Activated CD4-positive, alpha-beta memory T cell treated with anti-CD3 and anti-CD28 coated beads for 36 hours (primary cell): Measurements from ENCODE around the gene CAPZA1. TPM values are rescaled to one million over a fixed set of nuclear protein-coding genes. Genes with fewer than 3 reads are reported as not detected.

ENCODE experiments used
- CTCF ChIA-PET: fragments of 350-600 bp; sonication (Branson Sonifier 250); formaldehyde crosslinking; loops from one replicate; lab custom pipeline; 2021; ENCODE audit warnings: antibody characterized with exemption, inconsistent platforms; lab: Charles Lee
- POLR2A ChIA-PET: fragments of 350-600 bp; sonication (Branson Sonifier 250); formaldehyde crosslinking; loops from one replicate; lab custom pipeline; 2021; ENCODE audit warnings: antibody characterized with exemption; lab: Charles Lee
- DNase-seq: peaks from one replicate; pipeline ENCODE4 v3.0.0-alpha.2; 2020
- H3K27ac Mint-ChIP-seq: one replicate; pipeline ENCODE4 v1.8.0; 2021; ENCODE audit warnings: mixed read lengths
- H3K27me3 Mint-ChIP-seq: one replicate; pipeline ENCODE4 v1.8.0; 2021; ENCODE audit warnings: mixed read lengths
- H3K36me3 Mint-ChIP-seq: one replicate; pipeline ENCODE4 v1.8.0; 2021; ENCODE audit warnings: mixed read lengths
- H3K4me1 Mint-ChIP-seq: one replicate; pipeline ENCODE4 v1.8.0; 2021; ENCODE audit warnings: low read depth, mixed read lengths
- H3K4me3 Mint-ChIP-seq: one replicate; pipeline ENCODE4 v1.8.0; 2021; ENCODE audit warnings: mild to moderate bottlenecking, mixed read lengths
- H3K9me3 Mint-ChIP-seq: one replicate; pipeline ENCODE4 v1.8.0; 2021; ENCODE audit warnings: mixed read lengths
- intact Hi-C: fragments of 100-400 bp; cut with micrococcal nuclease; formaldehyde crosslinking; loops from one replicate; pipeline ENCODE4 v1.15.1; 2023
- total RNA-seq, 2 experiments: library from RNA; stranded (reverse); gene quantifications; one replicate each; pipeline ENCODE4 v1.2.3, GENCODE V29; 2021

Gene CAPZA1
- total RNA-seq, 2 experiments from 2014 or later: 261 to 274 TPM

DNA sequence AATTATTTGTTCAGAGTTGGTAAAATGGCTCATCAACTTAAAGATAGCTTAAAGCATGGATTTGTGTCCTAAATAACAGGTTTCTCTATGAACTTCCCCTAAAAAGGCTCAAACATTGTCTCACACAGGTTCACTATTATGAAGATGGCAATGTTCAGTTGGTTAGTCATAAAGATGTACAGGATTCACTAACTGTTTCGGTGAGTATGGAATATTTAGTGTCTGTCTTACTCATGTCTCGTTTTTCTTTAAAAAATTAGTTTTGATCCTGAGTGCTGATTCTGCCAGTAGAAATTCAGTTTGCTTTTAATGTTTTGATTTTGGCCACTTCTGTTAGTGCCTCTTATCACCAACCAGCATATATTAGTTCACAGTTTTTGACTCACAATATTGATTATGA, 47.3 kb downstream of the CAPZA1 start:
- Mint-ChIP-seq H3K4me1 (peaks cover 37% of the 10 kb centered on the region), H3K4me3 (no peak overlapping the region), H3K36me3 (peaks cover 77% of the 10 kb centered on the region), H3K9me3 (no peaks in the 10 kb centered on the region), H3K27ac (peak overlapping the region; percentile 76), H3K27me3 (no peaks in the 10 kb centered on the region)
- no peak for DNase-seq
- ChIA-PET CTCF (no interaction called here), POLR2A (no interaction called here)
- intact Hi-C loops: loop anchor here (2.0 kb wide), 1 partner anchor 38 kb away; no protein-coding TSS in a partner anchor

GRCh38 chr1:112672009-112672408, 52.4 kb downstream of the CAPZA1 start:
- Mint-ChIP-seq H3K36me3 (peaks cover 54% of the 10 kb centered on the region), H3K27ac (no peak overlapping the region), H3K4me1 (peaks cover 52% of the 10 kb centered on the region), H3K27me3 (no peaks in the 10 kb centered on the region), H3K4me3 (no peak overlapping the region), H3K9me3 (no peaks in the 10 kb centered on the region)
- ChIA-PET POLR2A (interaction anchor here (0.5 to 1.1 kb wide), 2 partner anchors 36 to 50 kb away, joined by 4 to 5 read pairs; no protein-coding TSS in a partner anchor), CTCF (interaction anchor here (1.3 to 2.4 kb wide), 3 partner anchors 38 to 281 kb away, joined by 3 to 6 read pairs (median 4); no protein-coding TSS in a partner anchor)
- DNase-seq: no peak
- intact Hi-C loops: loop anchor here (10.0 kb wide), 1 partner anchor 167 kb away; the partner anchor contains the start of gene WNT2B

- H3K9me3 Mint-ChIP-seq: no peaks in the 10 kb centered on the region
- H3K27me3 Mint-ChIP-seq: no peaks in the 10 kb centered on the region
- DNase-seq: no peak
- intact Hi-C loops: loop anchor here (10.0 kb wide), 1 partner anchor 168 kb away; the partner anchor contains the start of gene WNT2B
- POLR2A ChIA-PET: interaction anchor here (1.1 to 3.2 kb wide), 3 partner anchors 36 to 55 kb away, joined by 5 to 24 read pairs (median 15); partner anchors contain the start of genes CAPZA1 and ST7L
- peaks cover 48% of the 10 kb centered on the region for H3K36me3 Mint-ChIP-seq
- H3K27ac Mint-ChIP-seq: no peak overlapping the region
- H3K4me1 Mint-ChIP-seq: peaks cover 52% of the 10 kb centered on the region
- CTCF ChIA-PET: interaction anchor here (0.7 to 3.0 kb wide), 7 partner anchors 12 to 282 kb away, joined by 3 to 15 read pairs (median 4); no protein-coding TSS in a partner anchor
- H3K4me3 Mint-ChIP-seq: no peak overlapping the region
Observed at GRCh38 chr1:112672842-112673241, 53.2 kb downstream of the CAPZA1 start.

DNA sequence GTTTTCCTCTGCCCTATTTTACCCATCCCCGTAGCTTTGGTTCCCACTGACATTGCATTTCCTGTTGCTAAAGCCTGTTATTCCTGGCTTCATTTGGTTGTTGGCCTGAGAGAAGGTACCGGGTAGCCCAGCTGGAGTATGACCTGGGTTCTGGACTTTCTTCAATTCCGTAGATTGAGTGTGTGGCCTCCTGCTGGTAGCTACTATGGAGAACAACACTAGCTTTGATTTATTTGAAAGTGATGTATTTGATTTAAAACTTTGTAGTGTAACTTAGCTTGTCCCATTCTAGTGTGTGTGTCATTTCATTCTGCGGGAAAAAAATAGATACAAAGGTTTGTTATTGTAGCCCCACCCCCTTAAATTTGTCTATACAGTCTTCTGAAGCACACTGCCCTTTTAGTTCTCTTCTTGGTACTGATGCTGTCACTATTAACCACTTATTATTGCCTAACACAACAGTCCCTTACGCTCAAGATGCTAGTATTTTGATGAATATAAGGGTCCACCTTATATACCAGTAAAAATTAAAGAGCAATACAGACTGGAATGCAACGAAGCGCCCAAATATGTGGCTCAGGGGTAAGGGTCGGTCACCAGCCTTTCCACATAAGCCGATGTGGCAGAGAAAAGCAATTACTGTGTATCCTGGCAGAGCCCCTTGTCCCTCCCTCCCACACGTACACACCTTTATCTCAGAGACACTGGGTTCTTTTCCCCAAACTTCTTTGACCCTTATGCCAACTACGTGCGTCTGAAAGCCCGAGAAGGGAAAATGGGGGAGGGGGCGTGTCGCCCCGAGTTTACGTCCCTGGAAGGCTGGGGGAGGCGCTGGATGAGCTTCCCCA, 54.2 kb downstream of the CAPZA1 start:
- peak; percentile 14 for DNase-seq
- POLR2A ChIA-PET: interaction anchor here (1.0 to 3.2 kb wide), 8 partner anchors 19 to 282 kb away, joined by 3 to 24 read pairs (median 4); partner anchors contain the start of genes CAPZA1, RHOC, SLC16A1 and ST7L

DNA sequence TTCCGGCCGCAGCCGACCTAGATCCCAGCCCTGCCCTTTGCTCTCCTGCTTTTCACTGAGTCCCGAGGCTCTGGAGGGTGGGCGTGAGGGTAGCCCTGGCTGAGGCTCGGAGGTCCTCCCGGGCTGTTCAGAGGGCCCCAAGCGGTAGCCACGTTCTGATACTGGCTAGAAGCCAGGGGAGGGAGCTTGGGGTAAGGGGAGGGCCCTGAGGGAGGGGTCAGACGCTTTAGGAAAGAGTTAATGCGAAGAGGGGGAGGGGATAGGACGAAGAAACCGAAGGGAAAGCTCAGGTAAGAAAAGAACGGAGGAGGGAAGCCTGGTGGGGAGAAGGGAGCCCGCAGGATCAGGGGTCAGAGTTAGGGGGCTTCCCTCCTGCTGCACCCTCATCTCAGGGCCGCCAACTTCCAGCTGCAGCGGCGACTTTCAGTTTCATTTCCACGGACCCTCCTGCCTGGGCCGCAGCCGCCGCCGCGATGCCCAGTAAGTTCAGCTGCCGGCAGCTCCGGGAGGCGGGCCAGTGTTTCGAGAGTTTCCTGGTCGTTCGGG, 54.9 kb downstream of the CAPZA1 start, which contains the start of gene MOV10:
TSS of gene MOV10 (plus strand) at position 220 of the 546 bp plus-strand sequence. CDS start at position 474, 254 bp downstream.
- Mint-ChIP-seq H3K9me3 (no peaks in the 10 kb centered on the region), H3K27ac (peak within 1 kb of the TSS; percentile 94), H3K4me3 (peak within 1 kb of the TSS; percentile 96), H3K4me1 (peaks cover 46% of the 10 kb centered on the region), H3K36me3 (peaks cover 32% of the 10 kb centered on the region), H3K27me3 (no peaks in the 10 kb centered on the region)
- intact Hi-C loops: loop anchor here (1.0 to 10.0 kb wide), 3 partner anchors 30 to 170 kb away; partner anchors contain the start of gene WNT2B
- DNase-seq: peak; percentile 73
- ChIA-PET POLR2A (interaction anchor here (0.9 to 3.2 kb wide), 11 partner anchors 18 to 283 kb away, joined by 3 to 24 read pairs (median 5); partner anchors contain the start of genes CAPZA1, RHOC, SLC16A1 and ST7L), CTCF (interaction anchor here (0.8 to 3.0 kb wide), 10 partner anchors 10 to 173 kb away, joined by 3 to 15 read pairs (median 6); partner anchors contain the start of genes PPM1J and RHOC)

More for the DNA sequence above, 54.2 kb downstream of the CAPZA1 start:
- Mint-ChIP-seq H3K9me3 (no peaks in the 10 kb centered on the region), H3K4me1 (peaks cover 52% of the 10 kb centered on the region), H3K36me3 (peaks cover 39% of the 10 kb centered on the region), H3K4me3 (peak overlapping the region; percentile 96), H3K27ac (peak overlapping the region; percentile 94), H3K27me3 (no peaks in the 10 kb centered on the region)
- intact Hi-C loops: loop anchor here (1.0 to 10.0 kb wide), 3 partner anchors 31 to 169 kb away; partner anchors contain the start of gene WNT2B
- CTCF ChIA-PET: interaction anchor here (0.8 to 3.0 kb wide), 12 partner anchors 10 to 283 kb away, joined by 3 to 15 read pairs (median 6); partner anchors contain the start of gene RHOC

GRCh38 chr1:112674986-112675727, 55.5 kb downstream of the CAPZA1 start:
- peak overlapping the region; percentile 94 for H3K27ac Mint-ChIP-seq
- no peaks in the 10 kb centered on the region for H3K27me3 Mint-ChIP-seq
- H3K9me3 Mint-ChIP-seq: no peaks in the 10 kb centered on the region
- H3K4me1 Mint-ChIP-seq: peaks cover 46% of the 10 kb centered on the region
- ChIA-PET CTCF (interaction anchor here (1.0 to 3.0 kb wide), 9 partner anchors 11 to 173 kb away, joined by 3 to 15 read pairs (median 6); partner anchors contain the start of gene PPM1J), POLR2A (interaction anchor here (0.9 to 3.2 kb wide), 11 partner anchors 17 to 284 kb away, joined by 3 to 24 read pairs (median 5); partner anchors contain the start of genes CAPZA1, RHOC, SLC16A1 and ST7L)
- peaks cover 25% of the 10 kb centered on the region for H3K36me3 Mint-ChIP-seq
- intact Hi-C loops: loop anchor here (1.0 to 10.0 kb wide), 3 partner anchors 30 to 170 kb away; partner anchors contain the start of gene WNT2B
- DNase-seq: peak; percentile 61
- H3K4me3 Mint-ChIP-seq: peak overlapping the region; percentile 96

GRCh38 chr1:112675728-112676381, 56.2 kb downstream of the CAPZA1 start:
- ChIA-PET POLR2A (interaction anchor here (1.6 to 3.2 kb wide), 4 partner anchors 23 to 58 kb away, joined by 6 to 24 read pairs (median 8); partner anchors contain the start of genes CAPZA1 and ST7L), CTCF (interaction anchor here (1.0 to 1.9 kb wide), 8 partner anchors 14 to 397 kb away, joined by 3 to 7 read pairs (median 3); partner anchors contain the start of genes LRIG2 and PPM1J)
- Mint-ChIP-seq H3K36me3 (peaks cover 18% of the 10 kb centered on the region), H3K4me1 (peaks cover 46% of the 10 kb centered on the region), H3K27me3 (no peaks in the 10 kb centered on the region), H3K4me3 (peak overlapping the region; percentile 96), H3K27ac (peak overlapping the region; percentile 61), H3K9me3 (no peaks in the 10 kb centered on the region)
- no peak for DNase-seq
- intact Hi-C loops: loop anchor here (2.0 to 10.0 kb wide), 2 partner anchors 29 to 171 kb away; partner anchors contain the start of gene WNT2B

GRCh38 chr1:112676543-112676942, 56.9 kb downstream of the CAPZA1 start:
- H3K4me3 Mint-ChIP-seq: no peak overlapping the region
- no peak overlapping the region for H3K27ac Mint-ChIP-seq
- no peaks in the 10 kb centered on the region for H3K27me3 Mint-ChIP-seq
- DNase-seq: no peak
- peaks cover 12% of the 10 kb centered on the region for H3K36me3 Mint-ChIP-seq
- POLR2A ChIA-PET: no interaction called here
- H3K4me1 Mint-ChIP-seq: peaks cover 46% of the 10 kb centered on the region
- no peaks in the 10 kb centered on the region for H3K9me3 Mint-ChIP-seq
- intact Hi-C loops: loop anchor here (10.0 kb wide), 1 partner anchor 172 kb away; the partner anchor contains the start of gene WNT2B
- CTCF ChIA-PET: interaction anchor here (1.0 to 1.5 kb wide), 4 partner anchors 32 to 396 kb away, joined by 3 read pairs; partner anchors contain the start of gene LRIG2

DNA sequence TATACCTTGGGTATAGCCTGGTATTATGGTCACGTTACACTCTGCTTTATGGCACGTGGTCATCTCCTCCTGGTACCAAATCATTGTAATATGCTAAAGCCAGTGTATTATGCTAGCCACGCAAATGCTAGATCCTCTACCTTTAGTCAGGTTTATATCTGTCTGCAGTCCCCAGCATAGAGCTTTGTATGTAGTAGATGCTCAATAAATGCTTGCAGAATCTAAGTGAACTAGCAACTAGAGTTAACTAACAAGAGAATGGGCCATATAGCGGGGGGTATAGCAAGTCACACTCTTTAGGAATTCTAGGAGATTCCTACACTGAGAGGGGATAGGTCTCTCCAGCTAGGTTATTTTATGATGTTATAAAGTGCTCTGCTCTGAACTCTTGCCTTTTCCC, 57.9 kb downstream of the CAPZA1 start:
- POLR2A ChIA-PET: no interaction called here
- H3K36me3 Mint-ChIP-seq: peaks cover 8% of the 10 kb centered on the region
- intact Hi-C loops: loop anchor here (10.0 kb wide), 1 partner anchor 173 kb away; the partner anchor contains the start of gene WNT2B
- H3K27ac Mint-ChIP-seq: no peak overlapping the region
- DNase-seq: no peak
- H3K4me1 Mint-ChIP-seq: peaks cover 46% of the 10 kb centered on the region
- no peaks in the 10 kb centered on the region for H3K27me3 Mint-ChIP-seq
- H3K4me3 Mint-ChIP-seq: no peak overlapping the region
- no peaks in the 10 kb centered on the region for H3K9me3 Mint-ChIP-seq
- CTCF ChIA-PET: no interaction called here

GRCh38 chr1:112678605-112679004, 59.0 kb downstream of the CAPZA1 start:
- H3K4me3 Mint-ChIP-seq: no peak overlapping the region
- DNase-seq: no peak
- H3K27me3 Mint-ChIP-seq: no peaks in the 10 kb centered on the region
- peaks cover 7% of the 10 kb centered on the region for H3K36me3 Mint-ChIP-seq
- ChIA-PET CTCF (no interaction called here), POLR2A (no interaction called here)
- intact Hi-C loops: loop anchor here (10.0 kb wide), 1 partner anchor 174 kb away; the partner anchor contains the start of gene WNT2B
- H3K9me3 Mint-ChIP-seq: no peaks in the 10 kb centered on the region
- H3K27ac Mint-ChIP-seq: no peak overlapping the region
- H3K4me1 Mint-ChIP-seq: peaks cover 40% of the 10 kb centered on the region
